GM19324 (cell line): Measurements from ENCODE around the gene MED16.
"Not testable (repeated sequence)": the region's sequence is repeated elsewhere in the genome, so short reads cannot be mapped to it uniquely, and the experiment has no call there.

Source experiments
- ATAC-seq: cut with Tn5 transposase; IDR thresholded peaks from one replicate; pipeline ENCODE4 v1.9.1; 2021; ENCODE audit warnings: mild to moderate bottlenecking, moderate library complexity; ENCODE audit not compliant: unreplicated experiment, low FRiP score

The MED16 gene

DNA sequence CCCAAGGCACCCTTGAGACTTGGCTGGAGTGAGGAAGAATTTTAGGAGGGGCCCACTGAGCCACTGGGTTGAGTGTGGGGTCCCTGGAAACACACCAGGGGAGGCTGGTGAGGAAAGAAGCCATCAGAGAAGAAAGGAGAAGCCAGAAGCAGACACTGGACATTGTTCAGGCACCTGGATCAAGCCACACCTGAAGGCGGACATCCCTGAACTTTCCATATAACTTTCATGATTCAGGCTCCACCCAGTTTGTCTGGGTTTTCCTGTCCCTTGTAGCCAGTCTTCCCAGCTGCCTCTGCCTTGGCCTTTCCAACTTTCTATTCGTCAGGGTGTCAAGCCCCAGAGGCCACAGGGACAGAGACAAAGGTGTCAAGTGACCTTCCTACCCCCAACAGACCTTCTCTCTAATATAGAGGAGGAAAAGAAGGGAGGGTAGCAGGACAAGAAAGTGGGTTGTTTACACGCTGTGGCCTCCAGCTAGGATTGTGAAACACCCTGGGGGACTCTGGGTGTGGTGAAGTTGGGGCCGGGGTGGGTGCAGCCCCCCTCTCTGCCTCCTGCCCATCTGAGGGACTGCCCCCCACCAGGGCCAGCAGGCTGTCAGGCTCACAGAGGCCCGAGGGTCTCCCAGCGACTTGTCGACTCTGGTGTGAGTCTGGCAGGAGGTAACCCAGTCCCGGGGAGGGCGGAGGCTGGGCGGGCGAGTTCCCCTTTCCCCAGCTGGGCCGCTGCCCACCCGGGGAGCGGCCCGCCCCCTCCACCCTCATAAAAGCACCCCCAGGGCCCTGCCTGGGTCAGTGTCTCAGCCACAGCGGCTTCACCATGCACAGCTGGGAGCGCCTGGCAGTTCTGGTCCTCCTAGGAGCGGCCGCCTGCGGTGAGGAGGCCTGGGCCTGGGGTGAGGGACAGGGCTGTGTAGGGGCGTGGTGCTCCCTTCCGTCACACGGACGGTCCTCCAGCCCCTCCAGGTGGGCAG, 33.8 kb downstream of the MED16 start, which contains the start of gene CFD:
TSS of gene CFD (plus strand) at position 797 of the 976 bp plus-strand sequence. CDS start at position 823, 26 bp downstream.
- ATAC-seq: no peak

GRCh38 chr19:858284-858683, 34.7 kb downstream of the MED16 start:
- no peak for ATAC-seq

DNA sequence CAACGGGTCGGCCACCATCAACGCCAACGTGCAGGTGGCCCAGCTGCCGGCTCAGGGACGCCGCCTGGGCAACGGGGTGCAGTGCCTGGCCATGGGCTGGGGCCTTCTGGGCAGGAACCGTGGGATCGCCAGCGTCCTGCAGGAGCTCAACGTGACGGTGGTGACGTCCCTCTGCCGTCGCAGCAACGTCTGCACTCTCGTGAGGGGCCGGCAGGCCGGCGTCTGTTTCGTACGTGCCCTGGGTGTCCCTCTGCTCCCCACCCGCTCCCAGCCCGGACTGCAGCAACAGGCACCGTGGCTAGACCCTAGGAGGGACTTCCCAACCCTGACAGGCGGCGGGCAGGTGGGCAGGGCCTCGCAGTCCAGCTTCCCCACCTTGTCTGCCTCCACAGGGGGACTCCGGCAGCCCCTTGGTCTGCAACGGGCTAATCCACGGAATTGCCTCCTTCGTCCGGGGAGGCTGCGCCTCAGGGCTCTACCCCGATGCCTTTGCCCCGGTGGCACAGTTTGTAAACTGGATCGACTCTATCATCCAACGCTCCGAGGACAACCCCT, 37.3 kb downstream of the MED16 start:
- no peak for ATAC-seq

DNA sequence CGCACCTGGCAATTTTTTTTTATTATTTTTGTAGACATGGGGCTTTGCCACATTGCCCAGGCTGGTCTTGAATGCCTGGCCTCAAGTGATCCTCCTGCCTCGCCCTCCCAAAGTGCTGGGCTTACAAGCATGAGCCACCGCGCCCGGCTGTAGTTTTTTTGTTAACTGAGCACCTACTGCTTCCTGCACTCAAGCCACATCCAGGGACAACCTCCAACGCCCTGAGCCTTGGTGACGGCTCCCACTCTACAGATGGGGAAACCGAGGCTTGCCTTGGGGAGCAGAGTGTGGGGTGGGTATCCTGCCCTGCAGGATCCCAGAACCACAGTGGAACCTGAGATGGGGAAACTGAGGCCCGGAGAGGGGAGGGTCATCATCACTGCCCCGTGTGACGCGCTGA, 37.8 kb downstream of the MED16 start:
- ATAC-seq: no peak

- ATAC-seq: no peak
These were observed 38.4 kb downstream of the MED16 start for GRCh38 chr19:854549-854948.

- not testable (repeated sequence) for ATAC-seq
These were observed 39.3 kb downstream of the MED16 start for GRCh38 chr19:853614-854220.

GRCh38 chr19:853014-853585, 39.9 kb downstream of the MED16 start:
- ATAC-seq: no peak

DNA sequence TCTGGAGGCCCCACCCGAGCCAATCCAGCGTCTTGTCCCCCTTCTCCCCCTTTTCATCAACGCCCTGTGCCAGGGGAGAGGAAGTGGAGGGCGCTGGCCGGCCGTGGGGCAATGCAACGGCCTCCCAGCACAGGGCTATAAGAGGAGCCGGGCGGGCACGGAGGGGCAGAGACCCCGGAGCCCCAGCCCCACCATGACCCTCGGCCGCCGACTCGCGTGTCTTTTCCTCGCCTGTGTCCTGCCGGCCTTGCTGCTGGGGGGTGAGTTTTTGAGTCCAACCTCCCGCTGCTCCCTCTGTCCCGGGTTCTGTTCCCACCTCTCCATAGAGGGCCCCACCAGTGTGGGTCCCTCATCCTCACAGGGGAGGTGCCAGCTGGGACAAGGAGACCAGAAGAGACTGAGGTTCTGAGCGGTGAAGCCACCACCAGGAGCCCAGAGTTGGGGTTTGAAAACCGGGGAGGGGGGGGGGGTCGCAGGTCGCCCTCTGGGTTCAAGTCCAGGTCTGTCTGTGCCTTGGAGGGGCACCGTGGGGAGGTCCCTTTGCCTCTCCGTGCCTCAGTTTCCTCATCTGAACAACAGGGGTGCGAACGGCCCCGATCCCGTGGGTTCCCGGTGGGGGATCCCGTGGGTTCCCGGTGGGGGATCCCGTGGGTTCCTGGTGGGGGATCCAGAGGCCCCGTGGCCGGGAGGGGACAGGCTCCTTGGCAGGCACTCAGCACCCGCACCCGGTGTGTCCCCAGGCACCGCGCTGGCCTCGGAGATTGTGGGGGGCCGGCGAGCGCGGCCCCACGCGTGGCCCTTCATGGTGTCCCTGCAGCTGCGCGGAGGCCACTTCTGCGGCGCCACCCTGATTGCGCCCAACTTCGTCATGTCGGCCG, 40.6 kb downstream of the MED16 start, which contains the start of gene ELANE:
TSS of gene ELANE (plus strand) at position 168 of the 878 bp plus-strand sequence. CDS start at position 194, 26 bp downstream.
- no peak for ATAC-seq

DNA sequence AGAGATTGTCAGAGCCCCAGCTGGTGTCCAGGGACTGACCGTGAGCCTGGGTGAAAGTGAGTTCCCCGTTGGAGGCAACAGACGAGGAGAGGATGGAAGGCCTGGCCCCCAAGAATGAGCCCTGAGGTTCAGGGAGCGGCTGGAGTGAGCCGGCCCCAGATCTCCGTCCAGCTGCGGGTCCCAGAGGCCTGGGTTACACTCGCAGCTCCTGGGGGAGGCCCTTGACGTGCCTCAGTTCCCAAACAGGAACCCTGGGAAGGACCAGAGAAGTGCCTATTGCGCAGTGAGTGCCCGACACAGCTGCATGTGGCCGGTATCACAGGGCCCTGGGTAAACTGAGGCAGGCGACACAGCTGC, 42.0 kb downstream of the MED16 start:
- ATAC-seq: no peak

DNA sequence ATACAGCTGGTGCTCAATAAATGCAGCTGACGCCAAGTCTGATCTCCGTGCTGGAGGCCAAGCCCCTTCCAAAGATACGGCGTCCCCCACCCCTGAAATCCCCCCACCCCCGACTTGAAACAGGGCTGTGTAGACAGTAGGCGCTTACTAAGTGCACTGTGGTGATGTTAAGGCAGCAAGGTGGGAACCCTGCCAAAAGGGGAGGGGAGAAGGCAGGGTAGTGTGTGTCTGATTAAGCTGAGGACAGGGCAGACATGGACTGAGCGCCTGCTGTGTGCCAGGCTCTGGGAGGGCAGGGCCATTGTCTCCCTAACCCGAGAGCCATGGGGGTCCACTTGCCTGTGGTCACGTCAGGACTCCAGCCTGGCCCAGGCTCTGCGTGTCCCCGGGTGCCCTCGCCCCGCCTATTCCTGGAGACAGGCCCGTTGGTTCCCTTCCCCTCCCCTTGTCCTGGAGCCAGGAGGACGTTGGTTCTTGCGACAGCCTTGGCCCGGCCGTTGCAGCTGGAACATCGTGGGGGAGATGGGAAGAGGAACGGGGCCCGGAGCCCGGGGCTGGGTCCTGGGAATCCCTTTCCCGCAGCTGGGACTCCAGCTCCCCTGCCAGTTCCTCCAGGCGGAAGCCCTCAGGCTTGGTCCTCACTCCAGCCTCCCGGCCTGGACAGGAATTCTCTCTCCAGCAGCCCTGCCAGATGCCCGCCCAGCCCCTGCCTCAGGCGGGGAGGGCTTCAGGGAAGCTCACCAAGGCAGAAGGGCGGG, 42.6 kb downstream of the MED16 start:
- no peak for ATAC-seq

- not testable (repeated sequence) for ATAC-seq
These were observed 43.8 kb downstream of the MED16 start for GRCh38 chr19:849195-849594.

DNA sequence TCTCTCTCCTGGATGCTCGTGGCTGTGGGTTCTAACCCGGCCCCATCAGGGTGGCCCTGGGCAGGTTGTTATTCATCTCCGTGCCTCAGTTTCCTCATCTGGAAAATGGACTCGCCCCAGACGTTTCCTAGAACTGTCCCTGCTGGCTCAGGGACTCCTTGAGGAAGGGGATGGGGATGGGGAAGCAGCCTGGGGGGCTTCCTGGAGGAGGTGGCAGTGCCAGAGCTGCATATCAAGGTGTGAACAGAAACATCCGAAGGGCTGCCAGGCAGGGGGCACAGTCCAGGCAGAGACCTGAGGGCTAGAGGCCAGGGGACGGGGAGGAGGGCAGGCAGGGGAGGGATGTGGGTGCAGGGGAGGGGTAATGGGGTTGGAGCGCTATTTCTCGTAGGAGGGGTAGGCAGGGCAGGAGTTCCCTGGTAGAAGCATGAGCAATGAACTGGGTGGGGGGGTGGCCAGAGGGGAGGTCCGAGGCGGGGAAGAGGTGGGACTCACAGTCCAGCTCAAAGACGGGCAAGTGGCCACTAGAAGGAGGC, 44.5 kb downstream of the MED16 start:
- no peak for ATAC-seq

GRCh38 chr19:845707-846521, 47.1 kb downstream of the MED16 start:
- ATAC-seq: no peak

GRCh38 chr19:844546-844971, 48.4 kb downstream of the MED16 start:
- ATAC-seq: no peak

- ATAC-seq: no peak
These were observed 49.0 kb downstream of the MED16 start for GRCh38 chr19:843836-844545.

GRCh38 chr19:843180-843835, 49.7 kb downstream of the MED16 start:
- ATAC-seq: no peak

- not testable (repeated sequence) for ATAC-seq
These were observed 50.2 kb downstream of the MED16 start for GRCh38 chr19:842802-843179.
